ENCODE data around the gene LRRC61. TPM values are rescaled to one million over a fixed set of nuclear protein-coding genes. Genes with fewer than 3 reads are reported as not detected.

The LRRC61 gene
- total and polyA plus RNA-seq, 2 of the 13 experiments (the other 11 are each of a cell fraction or from before 2014, with no cell fraction given): 33.0 to 34.8 TPM

- Histone ChIP-seq H3K27ac (ENCODE audit: extremely low read length, insufficient read depth, low read length) (no peak overlapping the region), H2AFZ (ENCODE audit: low read length) (no peak overlapping the region), H3K36me3 (replicated peaks in 1 of 2; ENCODE audit: control insufficient read depth in 1 of 2, insufficient read depth in 2 of 2, low read length in 2 of 2) (no peaks in the 10 kb centered on the region), H3K4me2 (ENCODE audit: low read depth, low read length) (no peak overlapping the region), H3K4me3 (replicated peaks in 1 of 3; ENCODE audit: insufficient read depth in 1 of 3, low read depth in 2 of 3, low read length in 3 of 3) (no peak overlapping the region), H3K27me3 (ENCODE audit: control insufficient read depth in 1 of 2, insufficient read depth in 2 of 2, low read length in 2 of 2) (no peaks in the 10 kb centered on the region; a peak in 1 of 5 replicates), H3K9me3 (ENCODE audit: low read length) (no peaks in the 10 kb centered on the region), H4K20me1 (ENCODE audit: insufficient read depth, low read length) (no peaks in the 10 kb centered on the region), H3K4me1 (ENCODE audit: insufficient read depth, low read length) (peaks cover 34% of the 10 kb centered on the region), H3K79me2 (ENCODE audit: insufficient read depth, low read length) (peaks cover 3% of the 10 kb centered on the region), H3K9ac (ENCODE audit: insufficient read depth, low read depth, low read length) (no peak overlapping the region)
- POLR2A ChIA-PET: interaction anchor here (1.6 to 4.7 kb wide), 2 partner anchors 15 to 25 kb away, joined by 3 to 40 read pairs; partner anchors contain the start of gene REPIN1
- DNase-seq (ENCODE audit: low spot score) (no peak), FAIRE-seq (no peak), ATAC-seq (no peak)
- in situ Hi-C loops (cut with HindIII; ENCODE audit: extremely low pct_ligation_motif_present, low pct_unique_long_range_greater_than_20kb): loop anchor here (5.0 kb wide), 1 partner anchor 58 kb away; no protein-coding TSS in a partner anchor
- TF ChIP-seq ZBTB14 (CRISPR knock-in tag; IDR thresholded peaks at IDR 0.05): no peak
- CTCF ChIA-PET (ENCODE audit: low intra/inter-chr PET ratio, low total read pairs): no interaction called here
- no TSS peak for BruUV-seq (replicated peaks)
- intact Hi-C loops (cut with micrococcal nuclease; ENCODE audit: unreplicated experiment): loop anchor here (5.0 kb wide), 1 partner anchor 43 kb away; no protein-coding TSS in a partner anchor
Measured at GRCh38 chr7:150344299-150344698, 21.1 kb downstream of the LRRC61 start.

- Histone ChIP-seq H3K36me3 (replicated peaks in 1 of 2; ENCODE audit: control insufficient read depth in 1 of 2, insufficient read depth in 2 of 2, low read length in 2 of 2) (no peaks in the 10 kb centered on the region), H3K9me3 (ENCODE audit: low read length) (no peaks in the 10 kb centered on the region), H3K27me3 (ENCODE audit: control insufficient read depth in 1 of 2, insufficient read depth in 2 of 2, low read length in 2 of 2) (no peaks in the 10 kb centered on the region; a peak in 1 of 5 replicates), H3K79me2 (ENCODE audit: insufficient read depth, low read length) (peaks cover 3% of the 10 kb centered on the region), H3K9ac (ENCODE audit: insufficient read depth, low read depth, low read length) (no peak overlapping the region), H3K4me3 (replicated peaks in 1 of 3; ENCODE audit: insufficient read depth in 1 of 3, low read depth in 2 of 3, low read length in 3 of 3) (no peak overlapping the region), H3K4me1 (ENCODE audit: insufficient read depth, low read length) (peaks cover 27% of the 10 kb centered on the region), H2AFZ (ENCODE audit: low read length) (no peak overlapping the region), H3K27ac (ENCODE audit: extremely low read length, insufficient read depth, low read length) (no peak overlapping the region), H4K20me1 (ENCODE audit: insufficient read depth, low read length) (no peaks in the 10 kb centered on the region), H3K4me2 (ENCODE audit: low read depth, low read length) (no peak overlapping the region)
- ATAC-seq (no peak), DNase-seq (ENCODE audit: low spot score) (no peak), FAIRE-seq (no peak)
- in situ Hi-C loops (cut with HindIII; ENCODE audit: extremely low pct_ligation_motif_present, low pct_unique_long_range_greater_than_20kb): no loop called here
- WGBS (ENCODE audit: low lambda C conversion rate): 94% methylated on average over 1 of the region's 1 CpG
- intact Hi-C loops (cut with micrococcal nuclease; ENCODE audit: unreplicated experiment): no loop called here
- TF ChIP-seq HDAC1 (CRISPR knock-in tag; IDR thresholded peaks at IDR 0.05): no peak
- POLR2A ChIA-PET: interaction anchor here (2.1 kb wide), 1 partner anchor 10 kb away, joined by 8 read pairs; no protein-coding TSS in a partner anchor
- CTCF ChIA-PET (ENCODE audit: low intra/inter-chr PET ratio, low total read pairs): no interaction called here
- BruUV-seq (replicated peaks): no TSS peak
Measured at GRCh38 chr7:150345012-150345411, 21.9 kb downstream of the LRRC61 start.

All from HepG2 (cell line).